ENCODE measurements around the gene AP3B2. TPM values are rescaled to one million over a fixed set of nuclear protein-coding genes. Genes with fewer than 3 reads are reported as not detected.

The AP3B2 gene, protein sequence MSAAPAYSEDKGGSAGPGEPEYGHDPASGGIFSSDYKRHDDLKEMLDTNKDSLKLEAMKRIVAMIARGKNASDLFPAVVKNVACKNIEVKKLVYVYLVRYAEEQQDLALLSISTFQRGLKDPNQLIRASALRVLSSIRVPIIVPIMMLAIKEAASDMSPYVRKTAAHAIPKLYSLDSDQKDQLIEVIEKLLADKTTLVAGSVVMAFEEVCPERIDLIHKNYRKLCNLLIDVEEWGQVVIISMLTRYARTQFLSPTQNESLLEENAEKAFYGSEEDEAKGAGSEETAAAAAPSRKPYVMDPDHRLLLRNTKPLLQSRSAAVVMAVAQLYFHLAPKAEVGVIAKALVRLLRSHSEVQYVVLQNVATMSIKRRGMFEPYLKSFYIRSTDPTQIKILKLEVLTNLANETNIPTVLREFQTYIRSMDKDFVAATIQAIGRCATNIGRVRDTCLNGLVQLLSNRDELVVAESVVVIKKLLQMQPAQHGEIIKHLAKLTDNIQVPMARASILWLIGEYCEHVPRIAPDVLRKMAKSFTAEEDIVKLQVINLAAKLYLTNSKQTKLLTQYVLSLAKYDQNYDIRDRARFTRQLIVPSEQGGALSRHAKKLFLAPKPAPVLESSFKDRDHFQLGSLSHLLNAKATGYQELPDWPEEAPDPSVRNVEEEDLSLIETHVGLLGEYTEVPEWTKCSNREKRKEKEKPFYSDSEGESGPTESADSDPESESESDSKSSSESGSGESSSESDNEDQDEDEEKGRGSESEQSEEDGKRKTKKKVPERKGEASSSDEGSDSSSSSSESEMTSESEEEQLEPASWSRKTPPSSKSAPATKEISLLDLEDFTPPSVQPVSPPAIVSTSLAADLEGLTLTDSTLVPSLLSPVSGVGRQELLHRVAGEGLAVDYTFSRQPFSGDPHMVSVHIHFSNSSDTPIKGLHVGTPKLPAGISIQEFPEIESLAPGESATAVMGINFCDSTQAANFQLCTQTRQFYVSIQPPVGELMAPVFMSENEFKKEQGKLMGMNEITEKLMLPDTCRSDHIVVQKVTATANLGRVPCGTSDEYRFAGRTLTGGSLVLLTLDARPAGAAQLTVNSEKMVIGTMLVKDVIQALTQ
- total RNA-seq (1 to 10 TPM; 1.6 to 5.1 (median 2.8) TPM), polyA plus RNA-seq (10 to 100 TPM in 1 of 2 donors, 1 to 10 TPM in 1; 9.5 to 19.1 TPM)

DNA sequence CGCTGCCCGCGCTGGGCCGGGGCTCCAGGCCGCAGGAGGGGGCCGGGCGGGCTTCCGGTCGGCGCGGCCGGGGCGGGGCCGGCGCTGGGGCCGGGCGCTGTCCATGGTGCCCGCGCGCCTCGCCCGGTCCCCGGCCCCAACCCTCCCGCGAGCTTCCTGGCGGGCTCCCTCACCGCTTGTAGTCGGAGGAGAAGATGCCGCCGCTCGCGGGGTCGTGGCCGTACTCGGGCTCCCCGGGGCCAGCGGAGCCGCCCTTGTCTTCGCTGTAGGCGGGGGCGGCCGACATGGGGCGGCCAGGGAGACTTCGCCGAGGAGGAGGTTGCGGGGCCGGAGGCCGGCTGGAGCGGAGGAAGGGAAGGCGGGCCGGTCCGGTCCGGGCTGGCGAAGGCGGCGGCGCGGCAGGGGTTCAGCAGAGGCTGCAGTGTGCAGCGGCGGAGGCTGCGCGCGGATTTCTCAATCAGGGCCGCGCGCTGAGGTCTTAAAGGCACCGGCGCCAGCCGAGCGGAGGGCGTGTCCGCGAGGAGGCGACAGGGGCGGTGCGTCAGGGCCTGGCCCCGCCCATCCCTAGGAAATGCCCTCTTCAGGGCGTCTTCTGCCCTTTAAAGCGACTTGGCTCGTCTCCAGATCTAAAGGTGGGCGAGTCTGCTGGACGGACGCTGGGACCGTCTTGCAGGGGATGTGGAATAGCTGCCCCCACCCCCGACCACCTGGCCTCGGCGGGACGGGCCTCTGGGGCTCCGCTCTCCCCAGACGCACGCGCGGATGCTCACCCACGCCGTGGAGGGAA, at the start of gene AP3B2:
Gene AP3B2, minus strand, starts transcription at position 455 of the 787 bp plus-strand sequence. Its CDS starts 169 bp downstream, at position 286.
- TF ChIP-seq, protein P1, sequence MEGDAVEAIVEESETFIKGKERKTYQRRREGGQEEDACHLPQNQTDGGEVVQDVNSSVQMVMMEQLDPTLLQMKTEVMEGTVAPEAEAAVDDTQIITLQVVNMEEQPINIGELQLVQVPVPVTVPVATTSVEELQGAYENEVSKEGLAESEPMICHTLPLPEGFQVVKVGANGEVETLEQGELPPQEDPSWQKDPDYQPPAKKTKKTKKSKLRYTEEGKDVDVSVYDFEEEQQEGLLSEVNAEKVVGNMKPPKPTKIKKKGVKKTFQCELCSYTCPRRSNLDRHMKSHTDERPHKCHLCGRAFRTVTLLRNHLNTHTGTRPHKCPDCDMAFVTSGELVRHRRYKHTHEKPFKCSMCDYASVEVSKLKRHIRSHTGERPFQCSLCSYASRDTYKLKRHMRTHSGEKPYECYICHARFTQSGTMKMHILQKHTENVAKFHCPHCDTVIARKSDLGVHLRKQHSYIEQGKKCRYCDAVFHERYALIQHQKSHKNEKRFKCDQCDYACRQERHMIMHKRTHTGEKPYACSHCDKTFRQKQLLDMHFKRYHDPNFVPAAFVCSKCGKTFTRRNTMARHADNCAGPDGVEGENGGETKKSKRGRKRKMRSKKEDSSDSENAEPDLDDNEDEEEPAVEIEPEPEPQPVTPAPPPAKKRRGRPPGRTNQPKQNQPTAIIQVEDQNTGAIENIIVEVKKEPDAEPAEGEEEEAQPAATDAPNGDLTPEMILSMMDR (IDR thresholded peaks at IDR 0.05): no peak
- no peaks in the 10 kb centered on the region for H3K9me3 ChIP-seq
- peaks cover 0 to 5% (median 0%) of the 10 kb centered on the region in 3 donors for H3K4me1 ChIP-seq
- intact Hi-C loops (cut with DNase I): no loop called here
- ATAC-seq: peak; percentile 98 to 99 (median 98)
- peak within 1 kb of the TSS in 2 of 4 donors; percentile 9 to 44 for H3K27ac ChIP-seq
- FAIRE-seq: no peak
- WGBS, 2 donors: 0 to 1% methylated on average over 74 to 95 of the region's 95 CpGs
- peak; percentile 71 to 91 (median 82) for DNase-seq
- H3K4me3 ChIP-seq: peak within 1 kb of the TSS; percentile 61 to 98 (median 84)
- H3K27me3 ChIP-seq: no peaks in the 10 kb centered on the region
- H3K36me3 ChIP-seq: no peaks in the 10 kb centered on the region

DNA sequence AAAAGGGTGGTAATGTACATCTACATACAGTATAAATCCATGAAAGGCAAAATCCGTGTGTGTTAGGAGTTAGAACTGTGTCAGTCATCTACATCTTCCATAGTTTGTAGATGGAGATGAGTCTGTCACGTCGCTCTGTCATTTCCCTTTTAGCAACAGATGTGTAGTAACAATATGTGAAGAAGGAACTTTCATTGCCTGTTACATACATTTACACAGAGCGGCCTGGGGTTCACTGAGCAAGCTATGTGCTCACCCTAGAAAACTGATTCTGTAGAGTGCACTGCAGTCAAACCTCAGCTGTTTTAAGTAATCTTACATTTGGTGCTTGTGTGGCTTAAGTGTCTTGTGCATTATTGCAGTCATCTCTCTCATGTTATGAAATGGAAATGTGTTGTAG, 41.6 kb upstream of the AP3B2 start:
- ATAC-seq: no peak
- no peak for FAIRE-seq
- no peak for DNase-seq
- no peaks in the 10 kb centered on the region for H3K9me3 ChIP-seq
- WGBS, 2 donors: 24 to 30% methylated on average over 4 of the region's 4 CpGs
- TF ChIP-seq, protein P1 (IDR thresholded peaks at IDR 0.05): no peak
- H3K27ac ChIP-seq: no peak overlapping the region
- no peaks in the 10 kb centered on the region for H3K27me3 ChIP-seq
- intact Hi-C loops (cut with DNase I): no loop called here
- H3K4me3 ChIP-seq: peak overlapping the region; percentile 52 to 82 (median 74)
- peaks cover 0 to 22% (median 6%) of the 10 kb centered on the region in 3 donors for H3K36me3 ChIP-seq
- H3K4me1 ChIP-seq: peaks cover 0 to 14% (median 0%) of the 10 kb centered on the region in 3 donors

DNA sequence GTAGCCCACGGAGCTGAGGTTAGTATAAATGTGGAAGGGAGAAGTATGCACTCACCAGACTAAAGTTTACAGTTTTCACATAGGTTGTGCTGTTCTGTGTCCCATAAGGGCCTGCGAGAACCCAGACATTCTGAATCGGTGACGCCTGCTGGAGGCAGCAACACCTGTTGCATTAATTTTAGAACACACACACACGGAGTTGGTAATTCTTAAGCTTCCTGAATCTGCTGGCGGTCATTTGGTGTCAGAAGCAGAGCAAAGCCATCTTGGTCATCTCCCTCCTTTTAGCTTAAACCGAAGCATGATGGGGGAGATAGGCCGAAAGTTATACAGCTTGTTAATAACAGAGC, 41.1 kb upstream of the AP3B2 start:
- Histone ChIP-seq H3K36me3 (peaks cover 0 to 17% (median 6%) of the 10 kb centered on the region in 3 donors), H3K27me3 (no peaks in the 10 kb centered on the region), H3K27ac (peak overlapping the region in 3 of 4 donors; percentile 43 to 97 (median 87)), H3K4me1 (peaks cover 0 to 14% (median 0%) of the 10 kb centered on the region in 3 donors), H3K4me3 (peak overlapping the region; percentile 52 to 82 (median 74)), H3K9me3 (no peaks in the 10 kb centered on the region)
- WGBS, 2 donors: 0 to 1% methylated on average over 8 of the region's 8 CpGs
- peak; percentile 22 to 30 (median 28) for ATAC-seq
- TF ChIP-seq, protein P1 (IDR thresholded peaks at IDR 0.05): no peak
- no peak for FAIRE-seq
- intact Hi-C loops (cut with DNase I): no loop called here
- no peak for DNase-seq

Measured in pancreas (tissue), 10 donors.